ENCODE measurements around the gene SSX4B. TPM values are rescaled to one million over a fixed set of nuclear protein-coding genes. Genes with fewer than 3 reads are reported as not detected.

SSX4B gene
- total and polyA plus RNA-seq, 10 of the 15 experiments (the other 5 are each of a cell fraction or from before 2014, with no cell fraction given), result not detected

DNA sequence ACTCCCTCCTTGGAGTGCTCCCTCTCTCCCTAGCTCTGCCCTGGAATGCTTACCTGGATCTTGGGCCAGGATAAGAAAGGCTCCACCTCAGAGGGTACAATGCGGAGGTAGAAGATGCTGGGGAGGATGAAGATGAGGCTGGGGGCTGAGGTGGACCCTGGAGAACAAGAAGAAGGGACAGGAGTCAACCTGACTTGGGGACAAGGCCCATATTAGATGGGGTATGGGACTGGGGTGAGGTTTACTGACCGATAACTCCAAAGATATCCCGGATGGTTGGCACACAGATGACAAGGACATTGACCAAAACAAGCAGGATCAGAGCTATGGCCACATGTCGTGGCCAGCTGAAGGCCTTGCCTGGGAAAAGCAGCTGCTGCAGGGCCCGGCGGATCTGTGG, 47.7 kb upstream of the SSX4B start:
- Histone ChIP-seq H3K4me2 (ENCODE audit: control insufficient read depth, insufficient read depth) (no peak overlapping the region), H3K4me1 (ENCODE audit: control insufficient read depth, insufficient read depth, low read length) (no peaks in the 10 kb centered on the region), H2AFZ (ENCODE audit: control insufficient read depth, low read depth, low read length) (no peak overlapping the region), H3K36me3 (ENCODE audit: control insufficient read depth in 2 of 2, insufficient read depth in 2 of 2, low read length in 1 of 2) (peaks cover 1 to 3% of the 10 kb centered on the region in 2 experiments; a peak in 3 of 4 replicates), H3K27me3 (replicated peaks in 1 of 2; ENCODE audit: control insufficient read depth in 2 of 2, insufficient read depth in 2 of 2, low read length in 1 of 2) (no peaks in the 10 kb centered on the region), H3K27ac (ENCODE audit: control insufficient read depth, insufficient read depth) (no peak overlapping the region), H3K9ac (ENCODE audit: control insufficient read depth, insufficient read depth, low read length) (no peak overlapping the region), H3K4me3 (no peak overlapping the region), H4K20me1 (ENCODE audit: control insufficient read depth, insufficient read depth) (no peaks in the 10 kb centered on the region), H3K79me2 (ENCODE audit: control insufficient read depth, insufficient read depth, low read length) (no peaks in the 10 kb centered on the region; the same call in 1 of the 2 replicates), H3K9me3 (replicated peaks; ENCODE audit: control insufficient read depth, insufficient read depth, low read length) (no peaks in the 10 kb centered on the region)
- TF ChIP-seq, protein P1, sequence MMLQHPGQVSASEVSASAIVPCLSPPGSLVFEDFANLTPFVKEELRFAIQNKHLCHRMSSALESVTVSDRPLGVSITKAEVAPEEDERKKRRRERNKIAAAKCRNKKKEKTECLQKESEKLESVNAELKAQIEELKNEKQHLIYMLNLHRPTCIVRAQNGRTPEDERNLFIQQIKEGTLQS (IDR thresholded peaks at IDR 0.05; ENCODE audit: borderline replicate concordance, extremely low read depth, low read depth, low read length), result no peak
- TF ChIP-seq LARP7 (IDR thresholded peaks at IDR 0.05) (no peak), SMAD1 (IDR thresholded peaks at IDR 0.05; ENCODE audit: low read depth, partially characterized antibody) (no peak), MYC (IDR thresholded peaks at IDR 0.05; ENCODE audit: insufficient read depth, insufficient read length, insufficient replicate concordance, low read length, severe bottlenecking) (no peak), ZSCAN29 (IDR thresholded peaks at IDR 0.05) (no peak), RBBP5 (conservative IDR thresholded peaks at IDR 0.05) (no peak), POU2F2 (IDR thresholded peaks at IDR 0.05; ENCODE audit: borderline replicate concordance, low read depth, low read length) (no peak), YBX1 (IDR thresholded peaks at IDR 0.05) (no peak)
- TF ChIP-seq, protein P2, sequence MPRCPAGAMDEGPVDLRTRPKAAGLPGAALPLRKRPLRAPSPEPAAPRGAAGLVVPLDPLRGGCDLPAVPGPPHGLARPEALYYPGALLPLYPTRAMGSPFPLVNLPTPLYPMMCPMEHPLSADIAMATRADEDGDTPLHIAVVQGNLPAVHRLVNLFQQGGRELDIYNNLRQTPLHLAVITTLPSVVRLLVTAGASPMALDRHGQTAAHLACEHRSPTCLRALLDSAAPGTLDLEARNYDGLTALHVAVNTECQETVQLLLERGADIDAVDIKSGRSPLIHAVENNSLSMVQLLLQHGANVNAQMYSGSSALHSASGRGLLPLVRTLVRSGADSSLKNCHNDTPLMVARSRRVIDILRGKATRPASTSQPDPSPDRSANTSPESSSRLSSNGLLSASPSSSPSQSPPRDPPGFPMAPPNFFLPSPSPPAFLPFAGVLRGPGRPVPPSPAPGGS (IDR thresholded peaks at IDR 0.05; ENCODE audit: borderline replicate concordance, insufficient read depth, low read depth, low read length, poor library complexity, severe bottlenecking), result no peak
- TF ChIP-seq, protein P3, sequence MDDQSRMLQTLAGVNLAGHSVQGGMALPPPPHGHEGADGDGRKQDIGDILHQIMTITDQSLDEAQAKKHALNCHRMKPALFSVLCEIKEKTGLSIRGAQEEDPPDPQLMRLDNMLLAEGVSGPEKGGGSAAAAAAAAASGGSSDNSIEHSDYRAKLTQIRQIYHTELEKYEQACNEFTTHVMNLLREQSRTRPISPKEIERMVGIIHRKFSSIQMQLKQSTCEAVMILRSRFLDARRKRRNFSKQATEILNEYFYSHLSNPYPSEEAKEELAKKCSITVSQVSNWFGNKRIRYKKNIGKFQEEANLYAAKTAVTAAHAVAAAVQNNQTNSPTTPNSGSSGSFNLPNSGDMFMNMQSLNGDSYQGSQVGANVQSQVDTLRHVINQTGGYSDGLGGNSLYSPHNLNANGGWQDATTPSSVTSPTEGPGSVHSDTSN (IDR thresholded peaks at IDR 0.05; ENCODE audit: insufficient replicate concordance, low read depth, low read length), result no peak
- ChIA-PET POLR2A (no interaction called here), SMC1A (ENCODE audit: uncharacterized antibody, unreplicated experiment) (no interaction called here), RAD21 (ENCODE audit: unreplicated experiment) (no interaction called here), CTCF (no interaction called here)
- in situ Hi-C loops (cut with MboI) (no loop called here), intact Hi-C loops (cut with micrococcal nuclease; ENCODE audit: unreplicated experiment) (no loop called here)
- DNase-seq (ENCODE audit: low read depth, low spot score), result no peak
- no peak for ATAC-seq
- 60% methylated on average over 6 of the region's 6 CpGs for WGBS (ENCODE audit: insufficient coverage, insufficient replicate concordance, low lambda C conversion rate, missing lambda C conversion rate)
- BruUV-seq (replicated peaks), result no TSS peak
- FAIRE-seq, result no peak

Measured in GM12878 (cell line).